GM19023 (cell line): Measurements from ENCODE around the gene PRELP.
"Not testable (repeated sequence)": the region's sequence is repeated elsewhere in the genome, so short reads cannot be mapped to it uniquely, and the experiment has no call there.

Experiments used
- ATAC-seq: cut with Tn5 transposase; IDR thresholded peaks from one replicate; pipeline ENCODE4 v1.9.1; 2021; ENCODE audit warnings: mild to moderate bottlenecking, moderate library complexity; ENCODE audit not compliant: unreplicated experiment

Gene PRELP

GRCh38 chr1:203504400-203505250, 29.0 kb downstream of the PRELP start:
- ATAC-seq: no peak

- no peak for ATAC-seq
Observed at GRCh38 chr1:203505526-203506204, 30.1 kb downstream of the PRELP start.

DNA sequence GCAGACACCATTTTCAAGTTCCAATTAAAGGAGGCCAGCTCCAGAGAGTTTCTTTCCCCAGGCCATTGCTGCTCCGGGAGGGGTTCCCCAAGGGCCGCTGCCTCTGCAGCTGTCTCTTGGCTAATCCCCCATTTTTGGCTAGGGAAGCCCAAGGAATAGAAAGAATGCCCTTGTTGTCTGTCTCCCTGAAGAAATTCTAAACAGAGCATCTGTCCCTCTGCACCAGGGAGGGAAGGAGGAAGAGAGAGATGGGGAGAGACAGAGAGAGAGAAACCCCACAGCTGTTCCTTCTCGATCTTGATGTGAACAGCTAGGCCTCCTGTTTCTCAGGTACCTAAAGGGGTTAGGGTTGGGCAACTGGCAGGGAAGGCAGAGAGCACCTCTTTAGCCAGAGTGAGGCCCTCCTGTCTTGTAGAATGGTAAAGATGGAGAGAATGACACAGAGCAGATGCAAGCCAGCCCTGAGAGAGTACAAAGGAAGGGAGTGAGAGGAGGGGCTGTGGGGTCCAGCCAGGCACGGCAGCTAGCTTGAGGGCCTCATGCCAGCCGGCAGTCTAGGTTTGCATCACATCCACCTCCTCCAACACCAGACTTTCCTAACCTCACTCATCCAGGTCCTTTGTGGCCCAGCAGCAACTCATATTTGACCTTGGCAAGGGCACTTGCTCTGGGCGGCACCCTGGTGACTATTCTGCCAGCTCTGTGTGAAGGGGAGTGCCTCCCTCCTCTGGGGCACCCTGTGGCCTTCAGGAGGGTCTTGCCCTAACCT, 31.4 kb downstream of the PRELP start:
- no peak for ATAC-seq

DNA sequence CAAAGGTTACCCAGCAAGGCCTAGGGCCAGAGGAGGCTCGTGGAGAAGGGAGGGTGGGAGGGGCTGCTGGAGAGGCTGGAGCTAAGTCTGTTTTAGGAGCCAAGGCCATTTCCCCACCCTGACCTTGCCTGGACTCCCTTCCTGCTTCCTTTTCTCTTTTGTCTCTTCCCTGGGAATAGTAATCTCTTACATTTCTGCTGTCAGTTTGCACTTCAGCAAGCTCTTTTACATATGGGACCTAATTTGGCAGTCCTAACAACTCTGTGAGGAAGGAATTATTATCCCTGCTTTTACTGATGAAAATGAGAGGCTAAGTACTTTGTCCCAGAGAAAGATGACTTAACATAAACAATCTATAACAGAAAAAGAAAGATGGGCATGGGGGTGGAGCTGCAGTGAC, 32.2 kb downstream of the PRELP start:
- ATAC-seq: no peak

DNA sequence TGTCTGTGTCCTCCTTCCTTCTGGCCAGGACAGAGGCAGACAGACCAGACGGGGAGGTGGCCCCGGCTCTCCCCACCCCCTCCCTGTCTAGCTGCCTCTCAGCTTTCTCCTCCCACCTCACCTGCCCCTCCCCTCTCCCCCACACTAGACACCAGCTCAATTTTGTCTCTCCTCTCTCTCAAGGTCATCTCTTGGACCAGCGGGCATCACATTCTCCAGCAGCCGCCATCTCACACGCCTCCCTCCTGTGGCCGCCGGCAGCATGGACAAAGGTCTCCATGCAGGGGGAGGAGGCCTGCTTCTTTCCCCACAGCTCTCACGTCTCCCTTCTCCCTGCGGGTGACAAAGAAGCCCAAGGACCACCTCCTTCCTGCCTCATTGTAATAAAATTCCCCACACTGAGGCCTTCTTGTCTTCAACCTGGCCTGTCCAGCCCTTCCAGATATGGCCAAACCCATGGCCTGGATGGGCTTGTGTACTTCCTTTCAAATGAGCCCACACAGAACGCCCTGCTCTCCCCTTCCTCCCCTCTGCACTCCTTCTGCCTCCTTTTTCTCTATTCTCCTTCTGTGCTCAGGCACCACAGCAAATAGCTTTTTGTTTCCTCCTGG, 33.0 kb downstream of the PRELP start:
- no peak for ATAC-seq

DNA sequence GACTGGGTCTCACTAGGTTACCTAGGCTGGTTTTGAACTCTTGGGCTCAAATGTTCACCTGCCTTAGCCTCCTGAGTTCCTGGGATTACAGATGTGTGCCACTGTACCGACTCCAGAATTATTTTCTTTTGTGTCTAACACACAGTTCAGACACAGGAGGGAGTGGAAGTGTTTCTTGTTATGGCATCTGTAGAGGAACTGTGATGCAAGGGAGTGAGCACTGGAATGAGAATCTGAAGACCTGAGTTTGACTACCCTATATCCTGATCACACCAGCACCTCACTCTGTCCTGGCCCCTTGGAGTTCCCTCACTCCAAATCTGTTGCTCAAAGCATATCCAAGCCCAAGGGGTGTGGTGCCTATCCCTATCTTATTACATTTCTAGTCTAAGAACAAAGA, 33.5 kb downstream of the PRELP start:
- ATAC-seq: no peak

DNA sequence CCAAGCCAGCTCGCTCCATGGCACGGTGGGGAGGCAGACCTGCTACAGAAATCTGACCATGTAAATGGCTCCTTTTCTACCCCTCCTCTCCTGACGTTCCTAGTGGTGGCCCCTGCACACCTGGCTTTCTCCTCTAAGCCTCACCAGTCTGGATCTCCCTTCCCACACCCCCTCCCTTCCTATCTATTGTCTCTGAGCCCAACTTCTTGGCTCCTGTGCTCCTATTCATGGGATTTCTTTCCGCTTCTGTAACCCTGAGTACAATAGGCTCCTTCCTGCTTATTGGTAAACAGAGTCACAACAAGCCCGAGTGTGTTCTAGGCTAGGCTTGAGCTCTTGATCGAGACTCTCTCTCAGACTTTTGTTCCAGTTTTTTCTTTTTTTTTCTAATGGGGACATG, 35.9 kb downstream of the PRELP start:
- ATAC-seq: no peak

DNA sequence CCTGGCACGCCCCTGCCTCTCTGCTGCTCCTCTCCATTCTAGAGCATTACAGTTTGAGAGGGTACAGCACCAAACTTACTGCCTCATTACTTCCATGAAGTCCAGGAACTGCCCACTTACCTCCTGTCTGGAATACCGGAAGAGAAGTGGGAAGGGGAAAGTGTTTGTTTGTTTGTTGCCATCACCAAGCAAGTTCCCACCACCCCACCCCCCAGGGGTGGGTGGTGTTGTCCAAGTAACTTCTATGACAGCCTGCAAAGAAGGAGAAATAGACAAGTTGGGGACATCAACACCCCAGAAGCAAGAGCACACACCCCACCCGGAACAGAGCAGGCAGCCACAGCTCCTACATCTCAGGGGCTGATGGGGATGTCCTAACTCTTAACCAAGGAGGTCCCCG, 36.3 kb downstream of the PRELP start:
- no peak for ATAC-seq

- no peak for ATAC-seq
Observed at GRCh38 chr1:203512517-203512847, 36.9 kb downstream of the PRELP start.

GRCh38 chr1:203512848-203513584, 37.4 kb downstream of the PRELP start:
- no peak for ATAC-seq

DNA sequence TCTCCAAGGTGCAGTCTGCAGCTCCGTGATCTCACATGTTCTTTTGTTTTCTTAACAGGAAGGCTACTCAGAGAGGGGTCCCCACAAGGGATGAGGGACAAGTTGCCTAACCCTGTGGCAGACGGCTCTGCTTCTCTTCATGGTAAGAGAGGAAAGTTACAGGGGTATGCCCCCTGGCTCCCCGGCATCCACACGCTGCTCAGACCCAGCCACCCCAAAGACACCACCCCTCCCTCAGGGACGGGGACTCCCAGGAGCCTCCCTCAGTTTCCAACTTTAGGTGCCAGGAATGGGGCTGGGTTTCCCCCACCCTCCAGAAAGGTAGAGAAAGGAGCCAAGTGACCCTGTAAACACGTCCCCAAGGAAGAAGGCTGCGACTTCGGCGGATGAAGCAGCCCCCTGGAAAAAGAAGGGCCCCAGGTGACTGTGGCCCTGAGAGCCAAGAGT, 38.0 kb downstream of the PRELP start:
- no peak for ATAC-seq

DNA sequence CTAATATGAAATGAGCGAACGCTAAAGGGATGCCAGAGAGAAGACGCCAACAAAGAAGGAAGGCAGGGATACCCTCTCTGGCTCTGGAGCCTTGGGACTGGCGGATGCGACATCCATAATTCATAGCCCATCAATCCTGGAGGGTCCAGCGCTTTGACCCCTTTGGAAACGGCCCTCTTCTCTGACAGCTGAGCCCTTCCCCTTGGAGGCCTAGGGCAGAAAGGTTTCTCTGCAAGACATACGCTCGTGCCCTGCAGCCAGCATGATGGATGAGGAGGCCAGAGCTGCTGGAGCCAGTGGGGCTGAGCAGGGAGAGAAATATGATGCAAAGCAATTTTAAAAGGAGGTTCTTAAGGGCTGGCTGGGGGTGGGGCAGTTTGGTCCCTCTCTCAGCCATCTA, 40.6 kb downstream of the PRELP start:
- no peak for ATAC-seq

GRCh38 chr1:203516906-203517305, 41.3 kb downstream of the PRELP start:
- ATAC-seq: no peak

- no peak for ATAC-seq
Observed at GRCh38 chr1:203517426-203518110, 42.0 kb downstream of the PRELP start.

- not testable (repeated sequence) for ATAC-seq
Observed at GRCh38 chr1:203518139-203518538, 42.5 kb downstream of the PRELP start.

DNA sequence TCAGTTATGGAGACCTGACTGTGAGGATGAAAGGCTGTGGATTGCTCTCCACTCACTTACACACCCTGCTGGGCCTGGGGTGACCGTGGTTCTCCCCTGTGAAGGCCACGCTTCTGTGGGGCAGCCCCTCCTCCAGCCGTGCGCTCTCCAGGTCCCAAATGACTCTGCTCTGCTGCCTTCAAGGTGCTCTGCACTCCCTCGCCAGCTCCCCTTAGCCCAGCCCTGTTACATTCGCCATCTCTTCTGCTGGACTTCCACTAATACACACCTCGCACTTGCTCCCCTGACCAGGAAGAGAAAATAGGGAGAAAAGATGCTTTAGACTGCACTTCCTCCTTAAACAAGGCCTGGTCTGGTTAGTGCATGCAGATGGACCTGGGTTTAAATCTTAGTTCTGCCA, 42.9 kb downstream of the PRELP start:
- no peak for ATAC-seq

DNA sequence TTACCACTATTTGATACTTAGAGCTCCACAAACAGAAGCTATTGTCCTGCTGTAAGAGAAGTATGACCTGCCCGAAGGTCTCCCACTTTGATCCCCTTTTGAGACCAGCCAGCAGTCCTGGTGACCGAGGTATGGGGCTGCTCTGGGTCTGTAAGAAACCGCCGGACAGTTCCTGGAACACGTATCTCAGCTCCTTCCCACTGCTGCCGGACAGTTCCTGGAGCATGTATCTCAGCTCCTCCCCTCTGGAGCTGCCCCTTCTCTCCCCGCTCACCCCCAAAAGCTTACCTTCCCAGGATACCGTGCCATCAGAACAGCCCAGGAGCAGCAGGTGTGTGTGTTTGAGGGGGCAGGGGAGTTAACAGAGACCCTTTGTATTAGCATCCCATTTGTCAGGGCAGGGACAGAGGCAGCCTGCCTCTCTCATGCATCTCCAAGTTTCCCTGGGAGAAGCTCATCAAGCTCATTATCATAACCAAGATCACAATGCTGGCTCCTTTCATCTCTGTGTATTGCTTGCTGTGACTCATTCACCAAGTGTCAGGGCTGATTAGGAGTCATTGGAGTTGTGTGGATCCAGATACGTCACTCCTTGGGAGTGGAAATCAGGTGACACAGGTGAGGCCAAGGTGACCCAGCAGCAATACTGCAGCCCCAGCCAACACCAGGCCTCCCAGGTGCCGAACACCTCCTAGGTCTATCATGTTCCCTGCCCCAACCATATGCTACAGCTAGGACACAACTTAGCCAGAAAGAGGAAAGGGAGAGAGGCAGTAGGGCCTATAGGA, 43.6 kb downstream of the PRELP start:
- ATAC-seq: no peak

GRCh38 chr1:203519896-203520295, 44.3 kb downstream of the PRELP start:
- no peak for ATAC-seq

- ATAC-seq: no peak
Observed at GRCh38 chr1:203520315-203520714, 44.7 kb downstream of the PRELP start.
